IPS-18c (cell line): ENCODE results near the gene ARMC9.
A peak's percentile ranks its signal among the peaks of the same experiment; 100 is the strongest.
"Not testable (repeated sequence)": the region's sequence is repeated elsewhere in the genome, so short reads cannot be mapped to it uniquely, and the experiment has no call there.

Experiments
- H3K4me3 ChIP-seq: 2 replicates; pipeline ENCODE4 v1.7.0; 2013; ENCODE audit warnings: low read depth, mild to moderate bottlenecking, low read length, moderate library complexity; ENCODE audit not compliant: insufficient read depth
- H3K9me3 ChIP-seq: one replicate; pipeline ENCODE4 v1.6.1; 2013; ENCODE audit warnings: mild to moderate bottlenecking, low read length, moderate library complexity; ENCODE audit not compliant: control insufficient read depth, insufficient read depth

The ARMC9 gene

DNA sequence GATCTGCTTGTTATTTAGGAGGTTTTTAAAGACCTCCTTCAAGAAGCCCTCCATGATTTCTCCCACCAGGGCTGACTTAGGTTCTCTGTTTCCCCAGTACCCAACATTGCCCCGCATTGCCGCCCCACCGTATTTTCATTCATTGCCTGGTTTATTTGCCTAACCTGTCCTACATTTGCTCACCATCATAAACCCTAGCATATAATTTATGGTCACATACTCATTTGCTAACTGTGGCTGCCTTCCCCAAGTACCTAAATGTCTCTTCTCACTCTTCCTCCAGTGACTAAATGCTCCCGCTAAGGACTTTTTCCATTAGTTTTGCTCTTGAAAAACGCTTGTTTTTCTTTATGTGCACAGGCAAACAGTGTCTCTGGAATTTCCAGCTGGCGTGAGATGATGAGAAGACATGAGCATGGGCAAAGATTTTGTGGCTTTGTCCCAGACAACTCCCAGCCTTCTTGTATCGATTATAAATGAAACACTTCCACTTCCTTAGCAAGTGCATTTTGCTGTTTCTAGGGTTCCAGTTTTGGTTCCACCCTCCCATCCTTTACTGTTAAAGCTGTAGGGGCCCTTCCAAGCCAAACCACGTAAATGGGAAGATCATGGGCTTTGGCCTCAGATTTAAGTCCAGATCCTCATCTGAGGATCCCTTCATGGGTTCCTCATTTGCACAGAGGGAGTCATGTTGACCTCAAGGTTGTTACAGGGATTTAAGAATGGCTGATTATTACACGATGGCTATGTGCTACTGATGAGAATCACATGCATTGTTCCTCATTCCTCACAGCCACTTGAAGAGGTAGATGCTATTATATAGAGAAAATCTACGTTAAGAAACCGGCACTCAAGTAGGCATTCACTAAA is 21.0 kb upstream of the ARMC9 start:
- Histone ChIP-seq H3K9me3 (peaks cover 2% of the 10 kb centered on the region), H3K4me3 (no peak overlapping the region)

- H3K9me3 ChIP-seq, H3K4me3 ChIP-seq: not testable (repeated sequence)
These were observed 19.6 kb upstream of the ARMC9 start for GRCh38 chr2:231178805-231179204.

DNA sequence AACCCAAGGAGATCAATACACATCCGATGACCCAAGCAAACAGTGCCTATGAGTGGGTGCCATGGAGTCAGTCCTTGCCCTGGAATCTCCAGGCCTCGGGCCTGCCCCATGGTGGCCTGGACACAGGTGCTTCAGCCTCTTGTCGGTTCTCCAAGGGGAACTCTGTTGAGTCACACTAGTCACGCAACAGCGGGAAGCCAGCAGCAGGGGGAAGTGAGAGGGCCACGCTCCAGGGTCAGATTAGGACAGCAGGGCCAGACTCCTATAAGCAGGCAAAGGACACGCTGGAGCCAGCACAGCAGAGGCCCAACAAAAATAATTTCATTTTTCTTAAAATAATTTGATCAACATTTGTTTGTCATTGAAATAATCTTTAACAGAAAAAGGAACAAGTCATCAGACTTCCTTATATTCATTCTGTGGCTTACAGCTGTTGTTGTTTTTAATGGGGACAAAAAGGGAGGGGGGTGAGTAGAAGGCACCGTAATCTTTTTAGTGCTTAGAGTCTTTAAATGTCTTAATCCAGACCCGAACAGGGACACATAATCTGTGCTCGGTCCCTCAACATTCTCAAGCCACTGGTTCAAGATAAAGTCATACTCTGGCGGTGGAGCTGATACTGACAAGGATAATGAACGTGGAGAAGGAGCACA is 16.4 kb upstream of the ARMC9 start:
- Histone ChIP-seq H3K9me3 (no peaks in the 10 kb centered on the region), H3K4me3 (no peak overlapping the region)

GRCh38 chr2:231182513-231182899 is 15.9 kb upstream of the ARMC9 start:
- Histone ChIP-seq H3K4me3 (no peak overlapping the region), H3K9me3 (no peaks in the 10 kb centered on the region)

DNA sequence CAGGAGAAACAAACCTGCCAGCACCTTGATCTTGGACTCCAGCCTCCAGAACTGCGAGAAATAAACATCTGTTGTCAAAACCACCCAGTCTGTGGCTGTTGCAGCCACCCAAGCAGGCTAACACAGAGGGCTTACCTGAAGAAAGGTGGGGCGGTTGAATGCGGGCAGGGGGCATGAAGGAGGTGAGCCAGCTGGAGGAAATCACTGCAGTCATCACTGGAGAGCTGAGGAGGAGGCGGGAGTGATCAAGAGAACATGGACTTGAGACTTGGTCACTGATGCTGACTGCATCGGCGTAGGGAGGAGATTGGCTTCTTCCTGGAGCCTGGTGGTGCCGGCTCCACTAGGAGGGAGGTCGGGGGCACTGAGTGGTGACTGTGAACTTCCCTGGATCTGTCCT is 14.6 kb upstream of the ARMC9 start:
- no peak overlapping the region for H3K4me3 ChIP-seq
- H3K9me3 ChIP-seq: no peaks in the 10 kb centered on the region

DNA sequence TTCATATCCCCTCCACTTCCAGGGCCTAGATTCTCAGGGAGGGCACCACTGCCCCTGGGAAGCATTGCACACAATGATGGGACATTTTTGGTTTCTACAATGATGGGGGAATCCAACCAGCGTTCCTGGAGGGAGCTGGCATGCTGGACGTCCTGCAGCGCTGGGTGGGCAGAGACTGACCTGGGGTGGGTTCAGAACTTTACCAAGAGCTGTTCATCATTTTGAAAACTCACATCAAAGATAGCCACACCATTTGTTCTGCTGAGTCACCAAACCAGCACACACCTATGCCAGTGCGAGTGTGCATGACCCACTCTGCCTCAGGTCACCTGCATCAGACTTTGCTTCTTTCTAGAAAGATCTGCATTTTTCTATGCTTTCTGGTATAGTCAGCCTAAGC is 14.1 kb upstream of the ARMC9 start:
- H3K9me3 ChIP-seq: no peaks in the 10 kb centered on the region

DNA sequence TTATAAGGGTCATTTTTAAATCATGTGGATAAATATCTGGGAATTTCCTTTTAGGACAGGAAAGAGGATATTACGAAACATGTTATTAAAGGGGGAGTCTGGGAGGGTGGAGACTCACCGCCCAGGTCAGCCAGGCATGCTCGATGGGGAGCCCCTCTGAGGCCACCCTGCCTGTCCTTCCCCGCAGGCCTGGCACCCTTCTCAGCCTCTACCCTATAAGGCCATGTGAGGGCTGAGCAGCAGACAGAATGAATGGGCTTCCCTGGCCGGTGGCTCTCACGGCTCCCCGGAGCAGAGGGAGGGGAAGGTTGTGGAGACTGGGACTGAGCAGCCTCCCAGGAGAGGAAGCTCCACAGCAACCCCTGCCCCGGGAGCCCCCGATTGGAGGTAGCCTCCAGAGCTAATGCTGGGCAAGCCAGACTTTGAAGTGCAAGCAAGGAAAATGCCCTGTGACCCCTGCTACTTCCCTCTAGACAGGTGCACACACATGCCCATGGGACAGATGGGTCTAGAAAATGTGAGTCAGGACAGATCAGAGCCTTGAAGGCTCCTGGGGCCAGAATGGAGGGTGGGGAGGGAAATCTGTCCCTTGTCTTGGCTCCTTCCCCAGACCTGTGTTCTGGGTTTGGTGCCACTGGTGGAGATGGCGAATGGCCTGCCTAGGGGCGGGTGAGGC is 13.2 kb upstream of the ARMC9 start:
- Histone ChIP-seq H3K9me3 (no peaks in the 10 kb centered on the region), H3K4me3 (no peak overlapping the region)

More for the DNA sequence above, 14.1 kb upstream of the ARMC9 start:
- no peak overlapping the region for H3K4me3 ChIP-seq

- H3K4me3 ChIP-seq: no peak overlapping the region
- H3K9me3 ChIP-seq: no peaks in the 10 kb centered on the region
These were observed 12.5 kb upstream of the ARMC9 start for GRCh38 chr2:231185886-231186285.

- Histone ChIP-seq H3K4me3 (no peak overlapping the region), H3K9me3 (no peaks in the 10 kb centered on the region)
These were observed 12.1 kb upstream of the ARMC9 start for GRCh38 chr2:231186325-231186724.

DNA sequence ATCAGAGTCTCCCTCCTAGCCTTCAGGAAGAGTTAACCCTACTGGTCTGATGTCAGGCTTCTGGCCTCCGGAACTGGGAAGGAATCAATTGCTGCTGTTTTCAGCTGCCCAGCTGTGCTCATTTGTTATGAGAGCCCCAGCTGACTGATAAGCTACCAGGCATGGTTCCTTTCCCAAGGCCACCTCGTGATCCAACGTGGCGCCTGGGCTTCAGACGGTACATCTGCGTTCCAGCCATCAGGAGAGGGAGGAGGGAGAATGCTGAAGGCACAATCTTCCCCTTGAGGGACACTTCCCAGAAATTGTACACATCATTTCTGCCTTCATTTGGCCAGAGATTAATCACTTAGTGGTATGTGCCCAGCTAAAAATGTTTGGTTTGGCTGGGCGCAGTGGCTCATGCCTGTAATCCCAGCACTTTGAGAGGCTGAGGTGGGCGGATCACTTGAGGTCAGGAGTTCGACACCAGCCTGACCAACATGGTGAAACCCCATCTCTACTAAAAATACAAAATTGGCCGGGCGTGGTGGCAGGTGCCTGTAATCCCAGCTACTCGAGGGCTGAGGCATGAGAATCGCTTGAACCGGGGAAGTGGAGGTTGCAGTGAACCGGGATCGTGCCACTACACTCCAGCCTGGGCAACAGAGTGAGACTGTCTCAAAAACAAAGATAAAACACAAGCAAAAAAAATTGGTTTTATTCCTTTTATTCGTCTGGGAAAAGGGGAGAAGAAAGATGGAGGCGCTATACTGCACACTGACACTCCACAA is 10.5 kb upstream of the ARMC9 start:
- Histone ChIP-seq H3K9me3 (no peaks in the 10 kb centered on the region), H3K4me3 (no peak overlapping the region)

DNA sequence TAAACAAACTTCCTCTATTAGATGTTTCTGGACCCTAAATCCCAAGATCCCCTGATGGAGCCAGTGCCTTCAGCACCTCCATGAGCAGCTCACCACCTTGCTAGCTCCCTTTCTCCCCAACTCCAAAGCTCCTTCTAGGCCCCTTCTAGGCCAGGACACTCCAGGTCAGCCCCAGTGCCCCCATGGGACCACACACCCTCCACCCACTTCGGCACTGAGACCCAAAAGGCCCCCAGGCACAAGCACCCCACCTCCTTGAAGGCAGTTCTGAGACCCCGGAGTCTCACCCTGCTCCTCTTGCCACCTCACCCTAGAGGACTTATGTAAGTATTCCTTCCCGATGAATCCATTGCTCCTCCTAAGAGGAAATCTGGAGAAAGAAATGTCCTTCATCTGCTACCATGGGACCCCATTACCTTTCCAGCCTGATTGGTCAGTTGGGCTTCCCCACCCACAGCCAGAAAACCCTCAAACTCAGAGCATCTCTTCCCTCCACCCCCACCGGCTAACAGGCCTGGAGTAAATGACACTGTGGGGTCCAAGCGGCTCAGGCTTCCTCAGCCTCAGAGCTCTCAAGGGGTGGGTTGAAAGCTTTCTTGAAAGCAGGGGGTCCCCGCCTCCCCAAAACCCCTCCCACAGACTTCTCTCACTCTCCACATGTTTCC is 9.8 kb upstream of the ARMC9 start:
- Histone ChIP-seq H3K9me3 (no peaks in the 10 kb centered on the region), H3K4me3 (no peak overlapping the region)

DNA sequence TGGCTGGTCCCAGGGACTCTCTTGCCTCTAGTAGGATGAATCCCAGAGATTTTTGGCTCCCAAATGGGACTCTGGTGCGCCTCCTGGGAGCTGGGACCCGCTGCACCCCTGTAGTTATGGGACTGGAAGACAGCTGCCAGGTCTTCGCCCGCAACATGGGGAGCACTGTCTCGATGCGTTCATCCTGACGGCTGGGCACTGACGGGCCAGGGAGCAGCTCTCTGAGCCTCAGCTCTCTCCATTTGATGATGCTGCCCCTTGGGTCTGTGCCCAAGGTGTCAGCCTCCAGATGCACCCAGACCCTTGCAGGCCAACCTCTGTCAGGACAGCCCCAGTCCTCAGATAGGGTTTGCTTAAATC is 9.3 kb upstream of the ARMC9 start:
- Histone ChIP-seq H3K4me3 (no peak overlapping the region), H3K9me3 (no peaks in the 10 kb centered on the region)

DNA sequence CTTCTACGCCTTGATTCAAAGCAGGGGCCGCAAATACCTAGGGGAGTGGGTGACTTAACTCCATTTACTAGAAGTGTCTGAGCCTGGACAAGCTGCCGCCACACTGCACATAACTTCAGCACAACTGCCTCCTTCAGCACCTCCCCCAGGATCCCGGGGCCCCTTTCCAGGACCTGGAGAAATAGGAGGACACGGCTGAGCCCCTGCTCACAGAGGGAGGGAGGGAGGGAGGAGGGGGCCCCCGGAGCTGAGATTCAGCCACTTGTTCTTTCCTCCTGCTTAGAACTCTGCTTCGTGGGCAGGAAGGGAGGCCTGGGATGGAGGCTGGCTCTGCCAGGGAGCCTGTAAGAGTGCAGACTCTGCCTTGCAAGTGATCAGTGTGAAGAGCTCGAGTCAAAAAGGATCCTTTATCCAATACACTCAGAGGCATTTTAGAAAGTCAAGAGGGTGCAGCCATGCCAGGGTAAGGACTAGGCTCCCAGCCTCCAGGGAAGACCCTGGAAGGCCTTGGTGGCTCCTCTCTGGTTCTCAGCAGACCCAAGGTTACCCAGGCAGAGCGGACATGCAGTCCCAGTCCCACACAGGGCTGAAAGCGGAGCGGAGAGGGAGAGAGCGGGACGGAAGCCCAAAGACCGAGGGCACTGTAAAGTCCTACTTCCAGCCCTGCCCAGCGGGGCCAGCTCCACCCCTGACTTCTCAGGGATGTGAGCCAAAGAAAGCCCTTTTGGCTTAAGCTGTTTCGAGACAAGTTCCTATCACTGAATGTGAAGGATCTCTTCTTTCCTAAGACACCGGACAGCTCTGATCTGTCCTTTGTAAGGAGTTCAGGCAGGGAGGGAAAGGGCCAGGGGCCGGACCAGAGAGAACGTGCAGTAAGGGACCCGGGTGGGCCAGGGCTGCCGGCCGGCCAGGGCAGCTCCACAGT is 8.6 kb upstream of the ARMC9 start:
- Histone ChIP-seq H3K9me3 (no peaks in the 10 kb centered on the region), H3K4me3 (no peak overlapping the region)

DNA sequence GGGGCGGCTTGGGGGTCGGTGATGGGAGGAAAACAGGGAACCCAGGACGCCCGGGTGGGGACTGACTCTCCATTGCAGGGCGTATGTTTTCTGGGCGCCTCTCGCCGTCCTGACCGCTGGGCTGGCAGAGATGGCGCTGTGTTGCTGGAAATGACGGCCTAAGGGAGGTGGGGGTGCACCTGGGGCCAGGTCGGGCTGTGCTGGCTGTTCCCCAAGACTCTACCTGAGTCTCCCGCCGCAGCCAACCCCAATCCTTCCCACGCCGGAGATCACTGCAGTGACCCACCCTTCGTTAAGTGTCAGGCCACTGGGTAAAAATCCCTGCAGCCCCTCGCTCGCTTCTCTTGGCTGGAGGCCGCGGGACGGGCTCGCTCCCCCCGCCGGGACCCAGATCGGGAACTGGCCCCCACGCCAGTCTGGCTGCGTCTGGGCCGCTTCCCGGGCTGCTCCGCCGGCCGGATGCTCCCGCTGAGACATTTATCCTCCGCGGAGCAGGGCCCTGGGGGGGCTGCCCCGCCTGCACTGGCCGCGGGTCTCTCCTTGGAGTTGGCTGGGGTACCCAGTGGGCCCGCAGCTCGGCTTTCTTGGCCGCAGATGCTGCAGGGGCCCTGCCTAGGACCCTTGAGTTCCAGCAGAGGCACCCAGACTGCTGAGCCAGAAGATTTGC is 7.8 kb upstream of the ARMC9 start:
- Histone ChIP-seq H3K9me3 (no peaks in the 10 kb centered on the region), H3K4me3 (peak overlapping the region; percentile 40; the same call in 1 of the 2 replicates)

GRCh38 chr2:231191896-231192872 is 6.2 kb upstream of the ARMC9 start:
- Histone ChIP-seq H3K4me3 (no peak overlapping the region), H3K9me3 (no peaks in the 10 kb centered on the region)
